ENCODE results near the gene ATP6V0A1. TPM values are rescaled to one million over a fixed set of nuclear protein-coding genes. Genes with fewer than 3 reads are reported as not detected.
"Not testable (repeated sequence)": the region's sequence is repeated elsewhere in the genome, so short reads cannot be mapped to it uniquely, and the experiment has no call there.

ATP6V0A1 gene
- polyA plus RNA-seq, 2 donors: 27.0 to 27.5 TPM

DNA sequence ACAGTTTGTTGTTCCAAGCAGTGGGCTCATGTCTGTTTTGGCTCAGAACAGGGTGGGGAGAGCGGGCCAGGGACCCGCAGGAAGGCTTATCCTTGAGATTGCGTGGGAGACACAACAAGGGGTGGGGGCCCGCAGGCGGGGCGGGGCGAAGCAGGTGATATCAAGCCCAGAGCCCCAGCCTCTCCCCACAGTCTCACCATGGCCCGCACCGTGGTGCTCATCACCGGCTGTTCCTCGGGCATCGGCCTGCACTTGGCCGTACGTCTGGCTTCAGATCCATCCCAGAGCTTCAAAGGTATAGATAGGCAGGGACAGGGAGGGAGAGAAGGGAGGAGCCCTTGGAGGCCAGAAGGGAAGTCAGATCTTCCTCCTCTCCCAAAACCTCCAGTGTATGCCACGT, 94.1 kb downstream of the ATP6V0A1 start, which contains the start of gene HSD17B1:
Gene HSD17B1, plus strand, starts transcription at position 188 of the 400 bp plus-strand sequence. Its CDS starts 11 bp downstream, at position 199.
- not testable (repeated sequence) for H3K9me3 ChIP-seq (ENCODE audit: control insufficient read depth in 2 of 2, insufficient read depth in 1 of 2, low read depth in 1 of 2, low read length in 1 of 2); H3K36me3 ChIP-seq (ENCODE audit: control insufficient read depth in 2 of 2, insufficient read depth in 2 of 2, low read length in 1 of 2); H3K27me3 ChIP-seq (ENCODE audit: control insufficient read depth in 1 of 2, insufficient read depth in 2 of 2, low read length in 2 of 2)
- Histone ChIP-seq H3K4me3 (ENCODE audit: low read depth in 1 of 2, low read length in 2 of 2) (peak within 1 kb of the TSS; percentile 79 to 88), H3K4me1 (ENCODE audit: control insufficient read depth in 2 of 2, insufficient read depth in 2 of 2, low read length in 1 of 2) (peaks cover 5 to 16% of the 10 kb centered on the region in 2 donors), H3K27ac (ENCODE audit: low read depth in 2 of 2, low read length in 1 of 2) (peak within 1 kb of the TSS; percentile 94 to 95)
- WGBS, 2 donors: 80 to 83% methylated on average over 14 to 15 of the region's 15 CpGs

DNA sequence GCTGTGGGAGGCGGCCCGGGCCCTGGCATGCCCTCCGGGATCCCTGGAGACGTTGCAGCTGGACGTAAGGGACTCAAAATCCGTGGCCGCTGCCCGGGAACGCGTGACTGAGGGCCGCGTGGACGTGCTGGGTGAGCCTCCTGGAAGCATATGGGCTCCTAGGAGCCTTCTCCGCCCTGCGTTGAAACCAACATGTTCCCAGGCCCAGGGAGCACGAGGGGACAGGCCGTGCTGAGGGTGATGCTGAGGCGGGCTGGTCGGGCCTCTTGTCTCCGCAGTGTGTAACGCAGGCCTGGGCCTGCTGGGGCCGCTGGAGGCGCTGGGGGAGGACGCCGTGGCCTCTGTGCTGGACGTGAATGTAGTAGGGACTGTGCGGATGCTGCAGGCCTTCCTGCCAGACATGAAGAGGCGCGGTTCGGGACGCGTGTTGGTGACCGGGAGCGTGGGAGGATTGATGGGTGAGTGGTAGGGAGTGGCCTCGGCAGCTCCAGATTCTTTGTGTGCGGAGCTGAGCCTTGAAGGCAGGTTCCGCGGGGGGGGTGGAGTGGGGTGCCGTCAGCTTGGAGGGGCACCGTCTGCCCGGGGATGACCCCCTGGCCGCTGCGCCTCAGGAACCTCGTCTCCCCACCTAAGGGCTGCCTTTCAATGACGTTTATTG, 94.6 kb downstream of the ATP6V0A1 start:
- Histone ChIP-seq H3K9me3 (ENCODE audit: control insufficient read depth in 2 of 2, insufficient read depth in 1 of 2, low read depth in 1 of 2, low read length in 1 of 2) (no peaks in the 10 kb centered on the region), H3K36me3 (ENCODE audit: control insufficient read depth in 2 of 2, insufficient read depth in 2 of 2, low read length in 1 of 2) (no peaks in the 10 kb centered on the region), H3K27me3 (ENCODE audit: control insufficient read depth in 1 of 2, insufficient read depth in 2 of 2, low read length in 2 of 2) (no peaks in the 10 kb centered on the region), H3K4me3 (ENCODE audit: low read depth in 1 of 2, low read length in 2 of 2) (peak overlapping the region; percentile 79 to 88), H3K27ac (ENCODE audit: low read depth in 2 of 2, low read length in 1 of 2) (peak overlapping the region; percentile 94 to 95), H3K4me1 (ENCODE audit: control insufficient read depth in 2 of 2, insufficient read depth in 2 of 2, low read length in 1 of 2) (peaks cover 2 to 12% of the 10 kb centered on the region in 2 donors)
- WGBS, 2 donors: 50 to 67% methylated on average over 44 to 45 of the region's 45 CpGs

DNA sequence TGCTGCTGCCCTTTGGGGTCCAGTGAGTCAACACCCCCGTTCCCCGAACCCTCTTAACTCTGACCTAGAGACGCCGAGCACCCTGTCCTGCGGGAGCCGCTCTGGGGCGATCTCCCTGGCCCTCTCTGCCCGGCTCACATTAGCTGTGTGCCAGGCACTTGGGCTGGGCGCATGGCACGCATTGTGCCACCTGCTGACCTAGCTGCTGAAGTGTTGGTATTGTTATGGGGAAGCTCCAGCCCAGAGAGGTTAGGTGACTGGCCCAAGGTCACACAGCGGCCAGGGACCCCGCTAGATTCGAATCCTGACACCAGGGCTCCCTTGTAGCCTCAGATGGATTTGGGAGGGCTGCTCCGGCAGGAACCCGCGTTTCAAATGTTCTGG, 95.2 kb downstream of the ATP6V0A1 start:
- WGBS, 2 donors: 34 to 39% methylated on average over 16 of the region's 16 CpGs
- Histone ChIP-seq H3K9me3 (ENCODE audit: control insufficient read depth in 2 of 2, insufficient read depth in 1 of 2, low read depth in 1 of 2, low read length in 1 of 2) (no peaks in the 10 kb centered on the region), H3K27me3 (ENCODE audit: control insufficient read depth in 1 of 2, insufficient read depth in 2 of 2, low read length in 2 of 2) (no peaks in the 10 kb centered on the region), H3K4me3 (ENCODE audit: low read depth in 1 of 2, low read length in 2 of 2) (peak overlapping the region; percentile 79 to 88), H3K4me1 (ENCODE audit: control insufficient read depth in 2 of 2, insufficient read depth in 2 of 2, low read length in 1 of 2) (peaks cover 0 to 12% of the 10 kb centered on the region in 2 donors), H3K36me3 (ENCODE audit: control insufficient read depth in 2 of 2, insufficient read depth in 2 of 2, low read length in 1 of 2) (no peaks in the 10 kb centered on the region), H3K27ac (ENCODE audit: low read depth in 2 of 2, low read length in 1 of 2) (peak overlapping the region; percentile 94 to 95)

DNA sequence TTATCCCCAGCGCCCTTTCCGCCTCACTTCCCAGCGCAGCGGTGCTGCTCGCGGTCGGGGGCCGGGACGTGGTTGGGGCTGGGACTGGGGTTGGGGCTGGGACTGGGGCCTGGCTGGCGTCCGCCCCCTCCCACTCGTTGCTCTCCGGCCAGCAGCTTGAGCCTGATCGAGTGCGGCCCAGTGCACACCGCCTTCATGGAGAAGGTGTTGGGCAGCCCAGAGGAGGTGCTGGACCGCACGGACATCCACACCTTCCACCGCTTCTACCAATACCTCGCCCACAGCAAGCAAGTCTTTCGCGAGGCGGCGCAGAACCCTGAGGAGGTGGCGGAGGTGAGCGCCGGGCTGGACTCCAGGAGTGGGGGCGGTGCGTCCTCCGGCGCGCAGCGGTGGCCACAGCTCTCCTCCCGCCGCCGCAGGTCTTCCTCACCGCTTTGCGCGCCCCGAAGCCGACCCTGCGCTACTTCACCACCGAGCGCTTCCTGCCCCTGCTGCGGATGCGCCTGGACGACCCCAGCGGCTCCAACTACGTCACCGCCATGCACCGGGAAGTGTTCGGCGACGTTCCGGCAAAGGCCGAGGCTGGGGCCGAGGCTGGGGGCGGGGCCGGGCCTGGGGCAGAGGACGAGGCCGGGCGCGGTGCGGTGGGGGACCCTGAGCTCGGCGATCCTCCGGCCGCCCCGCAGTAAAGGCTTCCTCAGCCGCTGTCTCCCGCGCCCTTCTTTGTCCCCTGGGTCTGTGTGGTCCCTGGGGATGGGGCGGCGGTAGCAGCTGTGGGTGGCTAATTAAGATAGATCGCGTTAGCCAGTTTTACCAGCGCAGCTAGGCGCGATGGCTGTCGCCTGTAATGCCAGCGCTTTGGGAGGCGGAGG, 95.8 kb downstream of the ATP6V0A1 start:
- Histone ChIP-seq H3K27ac (ENCODE audit: low read depth in 2 of 2, low read length in 1 of 2) (peak overlapping the region; percentile 94 to 95), H3K27me3 (ENCODE audit: control insufficient read depth in 1 of 2, insufficient read depth in 2 of 2, low read length in 2 of 2) (no peaks in the 10 kb centered on the region), H3K4me1 (ENCODE audit: control insufficient read depth in 2 of 2, insufficient read depth in 2 of 2, low read length in 1 of 2) (peaks cover 0 to 10% of the 10 kb centered on the region in 2 donors), H3K36me3 (ENCODE audit: control insufficient read depth in 2 of 2, insufficient read depth in 2 of 2, low read length in 1 of 2) (no peaks in the 10 kb centered on the region), H3K9me3 (ENCODE audit: control insufficient read depth in 2 of 2, insufficient read depth in 1 of 2, low read depth in 1 of 2, low read length in 1 of 2) (no peaks in the 10 kb centered on the region), H3K4me3 (ENCODE audit: low read depth in 1 of 2, low read length in 2 of 2) (peak overlapping the region; percentile 79 to 88)
- 0 to 1% methylated on average over 77 to 82 of the region's 82 CpGs for WGBS, 2 donors

DNA sequence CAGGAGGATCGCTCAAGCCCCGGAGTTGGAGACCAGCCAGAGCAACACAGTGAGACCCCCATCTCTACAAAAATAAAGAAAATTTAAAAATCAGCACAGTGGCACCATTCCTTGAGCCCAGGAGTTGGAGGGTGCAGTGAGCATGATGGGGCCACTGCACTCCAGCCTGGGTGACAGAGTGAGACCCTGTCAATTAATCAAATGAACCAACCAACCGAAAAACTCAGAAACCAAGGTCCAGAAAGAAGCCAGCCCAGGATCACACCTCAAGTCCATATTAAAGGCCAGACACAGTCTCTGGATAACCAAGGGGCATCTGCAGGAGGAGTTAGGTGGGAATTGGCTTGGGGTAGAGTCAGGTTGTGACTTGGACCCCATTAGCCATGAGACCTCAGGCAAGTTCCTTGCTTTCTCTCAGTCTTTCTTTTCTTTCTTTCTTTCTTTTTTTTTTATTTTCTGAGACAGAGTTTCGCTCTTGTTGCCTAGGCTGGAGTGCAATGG, 96.5 kb downstream of the ATP6V0A1 start:
- Histone ChIP-seq H3K4me3 (ENCODE audit: low read depth in 1 of 2, low read length in 2 of 2) (peak overlapping the region; percentile 79 to 88), H3K4me1 (ENCODE audit: control insufficient read depth in 2 of 2, insufficient read depth in 2 of 2, low read length in 1 of 2) (peaks cover 0 to 10% of the 10 kb centered on the region in 2 donors), H3K27ac (ENCODE audit: low read depth in 2 of 2, low read length in 1 of 2) (peak overlapping the region; percentile 94 to 95), H3K27me3 (ENCODE audit: control insufficient read depth in 1 of 2, insufficient read depth in 2 of 2, low read length in 2 of 2) (no peaks in the 10 kb centered on the region), H3K9me3 (ENCODE audit: control insufficient read depth in 2 of 2, insufficient read depth in 1 of 2, low read depth in 1 of 2, low read length in 1 of 2) (no peaks in the 10 kb centered on the region), H3K36me3 (ENCODE audit: control insufficient read depth in 2 of 2, insufficient read depth in 2 of 2, low read length in 1 of 2) (no peaks in the 10 kb centered on the region)
- WGBS, 2 donors: 26 to 27% methylated on average over 4 of the region's 4 CpGs

DNA sequence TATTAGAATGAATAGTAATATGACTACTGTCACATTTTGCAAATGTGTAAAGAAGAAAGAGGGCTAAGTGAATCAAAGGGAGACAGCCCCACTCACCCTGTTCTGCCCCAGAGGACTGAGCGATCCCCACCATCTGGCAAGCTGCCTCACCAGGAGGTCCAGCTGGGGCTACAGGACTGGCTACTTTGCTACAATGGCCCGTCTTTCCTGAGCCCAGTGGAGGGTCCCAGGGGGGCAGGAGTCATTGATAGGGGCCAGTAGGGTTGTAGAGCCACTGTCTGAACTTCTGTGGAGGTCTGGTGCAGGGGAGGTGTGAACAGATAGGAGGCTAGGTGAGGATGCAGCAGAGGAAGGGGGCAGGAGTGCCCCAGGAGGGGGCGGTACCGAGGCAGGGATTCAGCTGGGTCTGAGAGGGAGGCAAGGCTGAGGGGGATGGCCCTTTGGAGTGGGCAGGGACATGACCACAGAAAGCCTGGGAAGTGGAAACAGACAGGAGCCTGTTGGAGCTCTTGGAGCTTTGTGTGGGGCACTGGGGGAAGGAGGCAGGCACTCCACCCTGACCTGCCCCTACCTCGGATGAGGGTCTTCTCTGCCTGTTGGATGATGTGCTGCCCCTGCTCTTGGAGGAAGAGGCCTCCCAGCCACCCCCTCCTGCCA, 97.4 kb downstream of the ATP6V0A1 start:
- H3K27me3 ChIP-seq (ENCODE audit: control insufficient read depth in 1 of 2, insufficient read depth in 2 of 2, low read length in 2 of 2); H3K36me3 ChIP-seq (ENCODE audit: control insufficient read depth in 2 of 2, insufficient read depth in 2 of 2, low read length in 1 of 2); H3K9me3 ChIP-seq (ENCODE audit: control insufficient read depth in 2 of 2, insufficient read depth in 1 of 2, low read depth in 1 of 2, low read length in 1 of 2); H3K4me3 ChIP-seq (ENCODE audit: low read depth in 1 of 2, low read length in 2 of 2); H3K4me1 ChIP-seq (ENCODE audit: control insufficient read depth in 2 of 2, insufficient read depth in 2 of 2, low read length in 1 of 2); H3K27ac ChIP-seq (ENCODE audit: low read depth in 2 of 2, low read length in 1 of 2): not testable (repeated sequence)
- 63 to 64% methylated on average over 4 to 5 of the region's 5 CpGs for WGBS, 2 donors

DNA sequence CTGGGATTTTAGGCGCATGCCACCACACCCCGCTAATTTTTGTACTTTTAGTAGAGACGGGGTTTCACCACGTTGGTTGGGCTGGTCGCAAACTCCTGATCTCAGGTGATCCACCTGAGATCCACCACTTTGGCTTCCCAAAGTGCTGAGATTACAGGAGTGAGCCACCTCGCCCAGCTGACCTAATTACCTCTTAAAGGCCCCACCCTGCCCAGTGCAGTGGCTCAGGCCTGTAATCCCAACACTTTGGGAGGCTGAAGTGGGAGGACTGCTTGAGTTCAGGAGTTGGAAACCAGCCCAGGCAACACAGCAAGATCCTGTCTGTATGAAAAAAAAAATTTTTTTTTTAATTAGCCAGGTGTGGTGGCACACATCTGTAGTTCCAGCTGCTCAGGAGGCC, 100.4 kb downstream of the ATP6V0A1 start:
- 71 to 72% methylated on average over 6 of the region's 6 CpGs for WGBS, 2 donors

DNA sequence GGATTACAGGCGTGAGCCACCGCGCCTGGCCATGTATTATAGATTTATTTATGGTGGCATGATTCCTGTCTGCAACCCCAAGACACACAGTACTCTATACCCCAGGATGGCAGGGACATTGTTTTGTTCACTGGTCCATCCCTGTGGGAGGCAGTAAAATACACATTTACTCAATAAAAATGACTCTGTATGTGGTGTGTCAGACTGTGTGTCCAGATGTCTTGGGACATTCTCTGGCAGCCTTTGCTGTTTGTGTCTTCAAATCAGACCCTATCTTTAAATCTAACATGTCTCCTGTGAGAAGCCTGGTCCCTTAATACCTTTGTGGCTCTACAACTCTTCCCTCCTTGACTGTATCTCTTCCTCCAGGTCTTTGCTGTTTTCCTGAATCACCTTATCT, 101.6 kb downstream of the ATP6V0A1 start:
- Histone ChIP-seq H3K9me3 (ENCODE audit: control insufficient read depth in 2 of 2, insufficient read depth in 1 of 2, low read depth in 1 of 2, low read length in 1 of 2) (no peaks in the 10 kb centered on the region), H3K4me3 (ENCODE audit: low read depth in 1 of 2, low read length in 2 of 2) (no peak overlapping the region), H3K36me3 (ENCODE audit: control insufficient read depth in 2 of 2, insufficient read depth in 2 of 2, low read length in 1 of 2) (peaks cover 0 to 9% of the 10 kb centered on the region in 2 donors), H3K27ac (ENCODE audit: low read depth in 2 of 2, low read length in 1 of 2) (no peak overlapping the region), H3K4me1 (ENCODE audit: control insufficient read depth in 2 of 2, insufficient read depth in 2 of 2, low read length in 1 of 2) (peaks cover 9 to 19% of the 10 kb centered on the region in 2 donors), H3K27me3 (ENCODE audit: control insufficient read depth in 1 of 2, insufficient read depth in 2 of 2, low read length in 2 of 2) (no peaks in the 10 kb centered on the region)
- 81 to 90% methylated on average over 3 of the region's 3 CpGs for WGBS, 2 donors

More for the DNA sequence above, 100.4 kb downstream of the ATP6V0A1 start:
- Histone ChIP-seq H3K4me3 (ENCODE audit: low read depth in 1 of 2, low read length in 2 of 2) (no peak overlapping the region), H3K4me1 (ENCODE audit: control insufficient read depth in 2 of 2, insufficient read depth in 2 of 2, low read length in 1 of 2) (peaks cover 9 to 21% of the 10 kb centered on the region in 2 donors), H3K27ac (ENCODE audit: low read depth in 2 of 2, low read length in 1 of 2) (peak overlapping the region in 1 of 2 donors; percentile 63), H3K27me3 (ENCODE audit: control insufficient read depth in 1 of 2, insufficient read depth in 2 of 2, low read length in 2 of 2) (no peaks in the 10 kb centered on the region), H3K9me3 (ENCODE audit: control insufficient read depth in 2 of 2, insufficient read depth in 1 of 2, low read depth in 1 of 2, low read length in 1 of 2) (no peaks in the 10 kb centered on the region), H3K36me3 (ENCODE audit: control insufficient read depth in 2 of 2, insufficient read depth in 2 of 2, low read length in 1 of 2) (no peaks in the 10 kb centered on the region)

DNA sequence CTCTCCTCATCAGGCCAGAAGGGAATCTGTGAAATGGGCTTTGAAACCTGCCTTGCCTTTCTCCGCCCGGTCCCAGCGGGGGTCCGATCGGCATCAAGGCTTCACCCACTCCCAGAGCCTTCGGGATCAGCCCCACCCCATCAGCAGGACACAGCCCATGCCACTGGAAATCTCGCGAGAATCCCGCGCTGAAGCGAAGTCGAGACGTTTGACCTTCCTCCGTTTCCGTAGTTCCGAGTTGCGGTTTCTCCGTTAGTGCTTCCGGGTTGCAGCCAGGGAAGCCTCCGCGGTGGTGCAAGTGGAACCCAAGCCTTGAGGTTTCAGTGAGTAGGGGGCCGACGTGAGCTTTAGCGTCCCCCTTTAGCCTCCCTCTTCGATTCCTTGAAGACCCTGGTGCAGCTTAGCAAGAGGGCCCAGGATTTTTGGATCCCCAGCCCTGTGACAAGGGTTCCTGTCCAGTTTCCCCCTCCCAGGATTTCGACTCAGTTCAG, 103.3 kb downstream of the ATP6V0A1 start, which contains the start of gene COASY:
Gene COASY, plus strand, starts transcription at position 252 of the 491 bp plus-strand sequence. CDS start 475 bp downstream, outside the sequence.
- H3K27ac ChIP-seq (ENCODE audit: low read depth in 2 of 2, low read length in 1 of 2): peak within 1 kb of the TSS; percentile 89 to 97
- peaks cover 13 to 29% of the 10 kb centered on the region in 2 donors for H3K4me1 ChIP-seq (ENCODE audit: control insufficient read depth in 2 of 2, insufficient read depth in 2 of 2, low read length in 1 of 2)
- H3K36me3 ChIP-seq (ENCODE audit: control insufficient read depth in 2 of 2, insufficient read depth in 2 of 2, low read length in 1 of 2): peaks cover 3 to 18% of the 10 kb centered on the region in 2 donors
- H3K4me3 ChIP-seq (ENCODE audit: low read depth in 1 of 2, low read length in 2 of 2): peak within 1 kb of the TSS; percentile 91
- WGBS, 2 donors: 1% methylated on average over 26 of the region's 26 CpGs
- no peaks in the 10 kb centered on the region for H3K9me3 ChIP-seq (ENCODE audit: control insufficient read depth in 2 of 2, insufficient read depth in 1 of 2, low read depth in 1 of 2, low read length in 1 of 2)
- H3K27me3 ChIP-seq (ENCODE audit: control insufficient read depth in 1 of 2, insufficient read depth in 2 of 2, low read length in 2 of 2): no peaks in the 10 kb centered on the region

Measured in esophagus (tissue), 2 donors.